Measurements from ENCODE around the gene IER2. TPM values are rescaled to one million over a fixed set of nuclear protein-coding genes. Genes with fewer than 3 reads are reported as not detected.

Gene IER2
- total and polyA plus RNA-seq, 9 of the 15 experiments (the other 6 are each of a cell fraction or from before 2014, with no cell fraction given) = 4.5 to 205 (median 23.7) TPM

- no peak for TF ChIP-seq E2F8 (IDR thresholded peaks at IDR 0.05; ENCODE audit: low read depth, partially characterized antibody)
- TF ChIP-seq PHF8 (IDR thresholded peaks at IDR 0.05; ENCODE audit: borderline replicate concordance, low read length) = no peak
- no peak for TF ChIP-seq HBP1 (CRISPR knock-in tag; IDR thresholded peaks at IDR 0.05)
- TF ChIP-seq ZBTB2 (IDR thresholded peaks at IDR 0.05) = no peak
- TF ChIP-seq, protein P1, sequence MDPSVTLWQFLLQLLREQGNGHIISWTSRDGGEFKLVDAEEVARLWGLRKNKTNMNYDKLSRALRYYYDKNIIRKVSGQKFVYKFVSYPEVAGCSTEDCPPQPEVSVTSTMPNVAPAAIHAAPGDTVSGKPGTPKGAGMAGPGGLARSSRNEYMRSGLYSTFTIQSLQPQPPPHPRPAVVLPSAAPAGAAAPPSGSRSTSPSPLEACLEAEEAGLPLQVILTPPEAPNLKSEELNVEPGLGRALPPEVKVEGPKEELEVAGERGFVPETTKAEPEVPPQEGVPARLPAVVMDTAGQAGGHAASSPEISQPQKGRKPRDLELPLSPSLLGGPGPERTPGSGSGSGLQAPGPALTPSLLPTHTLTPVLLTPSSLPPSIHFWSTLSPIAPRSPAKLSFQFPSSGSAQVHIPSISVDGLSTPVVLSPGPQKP (CRISPR knock-in tag; IDR thresholded peaks at IDR 0.05) = peak; percentile 56; the same call in 1 of the 2 replicates
- TF ChIP-seq MXI1 (IDR thresholded peaks at IDR 0.05; ENCODE audit: low read depth, low read length) = no peak
- no peak for TF ChIP-seq ETV1 (tag; conservative IDR thresholded peaks at IDR 0.05; ENCODE audit: low read depth)
- no peak for TF ChIP-seq THRAP3 (IDR thresholded peaks at IDR 0.05; ENCODE audit: borderline replicate concordance)
- TF ChIP-seq SIN3B (IDR thresholded peaks at IDR 0.05; ENCODE audit: low read depth) = no peak
- no peak; a peak in 1 of 4 replicates for TF ChIP-seq SRF (CRISPR knock-in tag; IDR thresholded peaks at IDR 0.05)
- no peak for TF ChIP-seq ZNF696 (CRISPR knock-in tag; conservative IDR thresholded peaks at IDR 0.05)
- TF ChIP-seq FOXP4 (CRISPR knock-in tag; IDR thresholded peaks at IDR 0.05; ENCODE audit: borderline replicate concordance) = no peak
- TF ChIP-seq, protein P2, sequence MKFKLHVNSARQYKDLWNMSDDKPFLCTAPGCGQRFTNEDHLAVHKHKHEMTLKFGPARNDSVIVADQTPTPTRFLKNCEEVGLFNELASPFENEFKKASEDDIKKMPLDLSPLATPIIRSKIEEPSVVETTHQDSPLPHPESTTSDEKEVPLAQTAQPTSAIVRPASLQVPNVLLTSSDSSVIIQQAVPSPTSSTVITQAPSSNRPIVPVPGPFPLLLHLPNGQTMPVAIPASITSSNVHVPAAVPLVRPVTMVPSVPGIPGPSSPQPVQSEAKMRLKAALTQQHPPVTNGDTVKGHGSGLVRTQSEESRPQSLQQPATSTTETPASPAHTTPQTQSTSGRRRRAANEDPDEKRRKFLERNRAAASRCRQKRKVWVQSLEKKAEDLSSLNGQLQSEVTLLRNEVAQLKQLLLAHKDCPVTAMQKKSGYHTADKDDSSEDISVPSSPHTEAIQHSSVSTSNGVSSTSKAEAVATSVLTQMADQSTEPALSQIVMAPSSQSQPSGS (CRISPR knock-in tag; IDR thresholded peaks at IDR 0.05) = no peak
- TF ChIP-seq RHOXF2B (CRISPR knock-in tag; conservative IDR thresholded peaks at IDR 0.05) = no peak
- TF ChIP-seq STAG1 (CRISPR knock-in tag; IDR thresholded peaks at IDR 0.05; ENCODE audit: borderline replicate concordance) = no peak; the same call in 1 of the 2 replicates
- no peak for TF ChIP-seq EZH2 (IDR thresholded peaks at IDR 0.05; ENCODE audit: borderline replicate concordance, low read depth, low read length)
- TF ChIP-seq KDM2B (CRISPR knock-in tag; IDR thresholded peaks at IDR 0.05) = no peak
These were observed 3.5 kb downstream of the IER2 start (continued) for GRCh38 chr19:13153569-13154240.
